HG03558 (cell line): ENCODE measurements around the gene GPC3.

Source experiments
- ATAC-seq: cut with Tn5 transposase; IDR thresholded peaks from one replicate; pipeline ENCODE4 v1.9.1; 2021; ENCODE audit warnings: moderate number of reproducible peaks; ENCODE audit not compliant: unreplicated experiment; ENCODE audit errors: extremely low read depth

Gene GPC3

GRCh38 chrX:133661962-133662839 lies 323.2 kb downstream of the GPC3 start:
- ATAC-seq: no peak

DNA sequence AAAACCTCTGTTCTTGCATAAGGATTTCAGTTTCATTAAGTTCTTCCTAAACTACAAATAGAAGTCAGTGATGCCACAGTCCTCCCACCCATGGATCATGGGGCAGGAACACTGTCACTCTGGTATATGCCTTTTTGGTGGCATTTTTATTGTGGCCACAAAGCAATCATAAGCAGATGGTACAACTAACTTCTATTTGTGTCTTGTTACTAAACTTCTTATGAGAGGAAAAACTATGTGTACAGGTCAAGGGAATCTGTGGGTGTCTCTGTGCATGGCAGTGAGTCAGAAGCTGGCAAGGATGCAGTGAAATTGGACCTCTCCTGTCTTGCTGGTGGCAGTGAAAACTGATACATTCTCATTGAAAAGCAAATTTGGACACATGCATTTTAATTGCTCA lies 325.1 kb downstream of the GPC3 start:
- ATAC-seq: no peak

- no peak for ATAC-seq
Observed at GRCh38 chrX:133658293-133658911, 327.0 kb downstream of the GPC3 start.

- no peak for ATAC-seq
Observed at GRCh38 chrX:133655275-133656265, 329.8 kb downstream of the GPC3 start.

- no peak for ATAC-seq
Observed at GRCh38 chrX:133654811-133655210, 330.6 kb downstream of the GPC3 start.

DNA sequence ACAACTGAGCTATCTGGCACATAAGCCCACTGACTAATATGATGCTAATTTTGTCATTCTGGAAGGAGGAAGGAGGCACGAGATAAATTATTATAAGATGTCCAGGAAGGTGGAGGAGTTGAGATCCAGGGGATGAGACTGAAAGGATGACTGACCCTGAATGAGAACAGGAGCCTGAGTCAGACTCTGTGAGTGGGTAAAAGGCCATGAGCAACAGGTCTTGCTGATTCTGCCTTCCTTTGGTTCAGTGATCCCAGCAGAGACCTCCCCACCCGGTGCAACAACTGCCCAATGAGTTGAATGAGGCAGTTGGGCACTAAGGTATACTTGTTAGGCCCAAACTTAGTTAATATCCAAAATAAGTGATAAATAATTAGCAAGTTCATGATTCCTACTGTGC lies 332.0 kb downstream of the GPC3 start:
- no peak for ATAC-seq

DNA sequence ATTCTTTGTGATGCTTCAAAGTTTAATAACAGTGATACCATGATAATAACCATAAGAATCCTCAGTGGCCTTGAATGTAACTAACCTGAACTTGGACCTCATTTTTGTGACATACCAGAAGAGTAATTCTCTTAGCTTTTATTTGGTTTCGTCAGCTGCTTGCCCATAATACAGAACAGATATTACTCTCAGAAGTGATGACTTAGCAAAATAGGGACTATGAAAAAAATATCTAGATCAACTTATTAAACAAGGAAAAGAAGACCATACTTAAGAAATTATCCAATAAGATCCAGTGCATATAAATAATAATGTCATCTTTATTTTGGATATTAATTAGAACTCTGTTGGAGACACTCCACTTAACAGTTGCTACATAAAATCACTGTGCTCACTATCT lies 333.2 kb downstream of the GPC3 start:
- no peak for ATAC-seq

DNA sequence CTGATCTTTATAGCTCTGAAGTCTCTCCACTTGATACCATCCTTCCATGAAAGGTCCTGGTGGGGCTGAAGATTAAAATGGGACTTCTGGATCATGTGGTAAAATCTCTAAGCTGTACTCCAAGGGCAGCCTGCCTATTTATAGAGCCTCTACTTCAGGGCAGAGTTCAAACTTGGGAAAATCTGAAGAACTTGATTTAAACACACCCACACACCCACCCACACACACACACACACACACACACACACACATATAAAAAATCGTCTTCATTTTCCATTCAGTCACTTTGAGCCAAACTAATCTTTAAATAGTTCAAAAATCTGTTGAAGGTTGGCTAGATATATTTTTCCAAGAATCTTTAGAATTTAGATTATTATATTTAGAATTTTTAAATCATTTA lies 335.2 kb downstream of the GPC3 start:
- no peak for ATAC-seq

DNA sequence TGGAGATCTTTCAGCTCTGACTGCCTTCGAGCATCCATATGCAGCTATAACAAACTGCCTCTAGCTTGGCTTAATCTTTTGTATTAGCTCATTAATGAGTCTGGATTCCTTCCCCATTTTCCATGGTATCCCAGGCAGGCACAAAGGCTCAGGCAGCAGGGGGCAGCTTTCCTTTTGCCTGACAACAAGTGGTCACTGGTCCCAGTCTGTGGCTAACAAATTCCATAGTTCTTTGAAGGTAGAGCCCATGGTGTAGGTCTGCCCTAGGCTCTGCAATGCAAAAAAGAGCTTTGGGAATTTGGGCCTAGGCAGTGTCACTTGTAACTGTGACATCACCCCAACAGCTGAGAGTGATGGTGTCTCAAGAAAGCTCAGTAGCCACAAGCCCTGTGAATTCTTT lies 335.7 kb downstream of the GPC3 start:
- ATAC-seq: no peak

DNA sequence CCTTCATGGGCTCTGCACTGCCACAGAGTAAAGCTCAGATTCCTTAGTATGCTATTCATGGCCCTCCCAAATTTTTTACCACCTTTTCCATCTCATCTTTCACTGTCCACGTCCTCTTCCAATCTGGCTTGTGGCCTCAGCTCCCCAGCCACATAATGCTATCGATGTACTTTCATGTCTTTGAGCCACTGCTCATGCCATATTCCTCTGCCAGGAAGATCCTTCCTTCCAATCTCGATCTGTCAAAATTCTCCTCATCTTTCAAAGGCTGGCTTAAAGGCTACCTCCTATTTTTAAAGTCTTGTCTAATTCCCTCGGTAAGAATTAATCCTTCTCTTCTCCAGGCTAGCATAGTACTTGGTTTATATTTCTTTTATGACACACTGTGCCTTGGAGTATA lies 336.8 kb downstream of the GPC3 start:
- ATAC-seq: no peak

DNA sequence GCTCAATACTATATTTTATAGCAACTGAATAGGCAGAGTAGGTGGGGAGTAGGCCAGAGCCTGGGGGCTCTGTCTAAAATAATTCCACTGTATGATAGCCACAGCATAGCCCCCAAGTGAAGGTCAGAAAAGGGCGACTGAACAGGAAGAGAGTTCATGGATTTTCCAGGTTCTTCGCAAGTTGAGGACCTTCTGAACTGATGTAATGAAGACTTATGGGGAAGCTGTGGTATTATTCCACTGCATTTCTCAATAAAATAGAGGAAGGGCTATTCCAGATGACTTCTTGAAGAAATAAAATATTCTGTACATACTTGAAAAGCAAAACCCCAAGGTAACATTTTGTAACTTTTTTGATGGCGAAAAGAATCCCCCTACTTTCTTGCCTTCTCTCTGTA lies 338.7 kb downstream of the GPC3 start:
- no peak for ATAC-seq

DNA sequence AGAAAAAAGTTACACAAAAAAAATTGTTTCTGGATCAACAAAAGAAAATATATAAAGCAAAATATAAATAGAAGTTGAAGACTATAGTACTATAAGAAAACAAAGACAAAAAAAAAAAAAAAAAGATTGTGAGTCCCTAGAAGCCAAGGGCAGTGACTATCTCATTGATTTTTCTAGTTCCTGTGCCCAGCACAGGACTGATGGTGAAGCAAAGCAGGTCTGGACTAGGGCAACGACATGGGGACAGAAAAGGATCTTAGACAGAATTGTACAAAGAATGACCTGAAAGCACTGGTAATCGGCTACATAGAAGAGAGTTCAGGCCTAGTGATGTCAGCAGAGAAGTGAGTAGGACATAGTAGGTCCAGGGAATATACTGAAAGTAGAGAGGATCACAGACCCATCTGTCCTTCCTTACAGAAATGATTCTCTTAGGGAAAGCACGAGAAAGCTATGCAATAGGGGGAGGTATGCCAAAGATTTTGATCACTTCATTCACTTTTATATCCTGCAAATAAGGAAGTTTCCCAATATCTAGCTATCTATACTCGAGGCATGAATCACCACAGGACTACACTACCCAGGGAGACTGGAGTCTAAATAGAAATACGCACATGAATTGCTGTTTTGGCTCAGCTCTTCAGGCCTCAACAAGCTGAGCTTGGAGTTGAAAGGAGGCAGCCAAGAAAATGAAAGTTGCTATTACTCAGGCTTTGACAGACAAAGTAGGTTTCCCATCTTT lies 339.2 kb downstream of the GPC3 start:
- no peak for ATAC-seq

DNA sequence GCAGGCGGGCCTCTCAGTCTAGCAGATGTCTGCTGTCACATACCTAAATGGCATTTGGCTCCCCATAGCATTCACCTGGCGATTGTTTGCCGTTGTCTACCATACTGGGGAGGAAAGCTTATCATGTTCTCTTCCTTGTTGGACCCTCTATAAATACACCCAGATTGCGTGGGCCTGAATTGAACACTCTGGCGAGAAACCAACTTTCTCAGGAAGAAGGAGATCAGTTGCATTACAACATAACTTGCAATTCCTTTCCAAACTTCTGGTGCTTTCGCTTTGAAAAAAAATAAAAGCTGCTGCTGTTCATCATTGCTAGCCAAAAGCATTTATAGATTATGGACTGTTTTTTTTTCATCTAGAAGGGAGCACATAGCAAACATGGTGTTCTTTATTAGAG lies 340.1 kb downstream of the GPC3 start:
- ATAC-seq: no peak

- no peak for ATAC-seq
Observed at GRCh38 chrX:133640161-133641015, 345.0 kb downstream of the GPC3 start.

- ATAC-seq: no peak
Observed at GRCh38 chrX:133639726-133640125, 345.7 kb downstream of the GPC3 start.

DNA sequence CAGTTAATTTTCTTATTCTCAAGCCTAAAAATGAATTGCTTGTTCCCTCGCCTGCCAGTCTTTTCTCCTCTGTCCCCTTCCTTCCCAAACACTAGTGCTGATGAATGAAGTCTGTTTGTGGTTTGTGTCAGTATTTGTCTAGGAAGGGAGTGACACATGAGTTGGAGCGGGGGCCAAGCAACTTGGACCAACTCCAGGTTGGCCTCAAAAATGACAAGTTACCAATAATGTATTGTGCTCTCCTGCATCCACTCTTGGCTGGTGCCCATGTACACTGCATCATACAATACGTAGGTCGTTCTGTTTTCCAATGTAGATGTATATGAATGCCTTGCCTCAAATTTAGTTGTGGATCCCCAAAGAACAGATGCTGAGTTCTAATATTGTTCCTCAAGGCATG lies 347.1 kb downstream of the GPC3 start:
- ATAC-seq: no peak

DNA sequence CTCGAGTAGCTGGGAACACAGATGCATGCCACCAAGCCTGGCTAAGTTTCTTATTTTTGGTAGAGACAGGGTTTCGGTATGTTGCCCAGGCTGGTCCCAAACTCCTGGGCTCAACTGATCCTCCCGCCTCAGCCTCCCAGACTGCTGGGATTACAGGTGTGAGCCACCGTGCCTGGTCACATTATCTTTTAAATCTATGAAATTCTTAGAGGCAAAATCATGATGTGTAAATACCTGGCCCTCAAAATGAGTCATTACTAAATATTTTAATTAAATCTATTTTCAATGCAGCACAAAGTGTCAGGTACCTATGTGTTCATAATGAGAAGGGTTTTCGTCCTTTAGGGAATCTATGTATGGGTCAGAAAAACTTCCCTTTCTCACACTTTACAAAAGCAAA lies 347.6 kb downstream of the GPC3 start:
- ATAC-seq: no peak

GRCh38 chrX:133636009-133636408 lies 349.4 kb downstream of the GPC3 start:
- no peak for ATAC-seq

- no peak for ATAC-seq
Observed at GRCh38 chrX:133634416-133634815, 351.0 kb downstream of the GPC3 start.
